ENCODE measurements around the gene GINS2.

DNA sequence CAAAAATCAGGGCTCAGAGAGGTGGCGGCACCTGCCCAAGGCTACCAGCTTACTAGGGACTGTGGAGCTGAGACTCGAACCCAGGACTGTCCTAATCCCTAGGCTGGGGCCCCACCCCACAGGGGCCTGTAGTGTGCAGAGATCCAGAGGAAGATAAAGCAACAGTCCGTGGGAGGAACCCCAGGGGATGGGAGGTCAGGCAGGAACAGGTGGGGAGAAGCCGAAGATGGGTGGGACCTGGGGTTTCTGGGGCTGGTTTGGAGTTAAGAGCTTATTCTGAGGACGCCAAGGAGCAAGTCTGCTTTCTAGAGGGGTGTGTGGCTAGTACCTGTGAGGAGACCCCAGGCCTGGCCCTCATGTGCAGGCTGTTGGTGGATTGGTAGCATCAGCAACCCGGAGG lies 47.2 kb upstream of the GINS2 start:
- TF ChIP-seq EZH2 (IDR thresholded peaks at IDR 0.05) = no peak
- TF ChIP-seq POLR2A (IDR thresholded peaks at IDR 0.05; ENCODE audit: borderline replicate concordance, extremely low read depth, insufficient read depth, insufficient read length) = no peak
- TF ChIP-seq, protein P1, sequence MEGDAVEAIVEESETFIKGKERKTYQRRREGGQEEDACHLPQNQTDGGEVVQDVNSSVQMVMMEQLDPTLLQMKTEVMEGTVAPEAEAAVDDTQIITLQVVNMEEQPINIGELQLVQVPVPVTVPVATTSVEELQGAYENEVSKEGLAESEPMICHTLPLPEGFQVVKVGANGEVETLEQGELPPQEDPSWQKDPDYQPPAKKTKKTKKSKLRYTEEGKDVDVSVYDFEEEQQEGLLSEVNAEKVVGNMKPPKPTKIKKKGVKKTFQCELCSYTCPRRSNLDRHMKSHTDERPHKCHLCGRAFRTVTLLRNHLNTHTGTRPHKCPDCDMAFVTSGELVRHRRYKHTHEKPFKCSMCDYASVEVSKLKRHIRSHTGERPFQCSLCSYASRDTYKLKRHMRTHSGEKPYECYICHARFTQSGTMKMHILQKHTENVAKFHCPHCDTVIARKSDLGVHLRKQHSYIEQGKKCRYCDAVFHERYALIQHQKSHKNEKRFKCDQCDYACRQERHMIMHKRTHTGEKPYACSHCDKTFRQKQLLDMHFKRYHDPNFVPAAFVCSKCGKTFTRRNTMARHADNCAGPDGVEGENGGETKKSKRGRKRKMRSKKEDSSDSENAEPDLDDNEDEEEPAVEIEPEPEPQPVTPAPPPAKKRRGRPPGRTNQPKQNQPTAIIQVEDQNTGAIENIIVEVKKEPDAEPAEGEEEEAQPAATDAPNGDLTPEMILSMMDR (IDR thresholded peaks at IDR 0.05 in 2 of 3, conservative IDR thresholded peaks at IDR 0.05 in 1 of 3; ENCODE audit: borderline replicate concordance in 1 of 3, insufficient read depth in 1 of 3, low read depth in 2 of 3, low read length in 2 of 3) = no peak
- TF ChIP-seq, protein P2, sequence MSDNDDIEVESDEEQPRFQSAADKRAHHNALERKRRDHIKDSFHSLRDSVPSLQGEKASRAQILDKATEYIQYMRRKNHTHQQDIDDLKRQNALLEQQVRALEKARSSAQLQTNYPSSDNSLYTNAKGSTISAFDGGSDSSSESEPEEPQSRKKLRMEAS (IDR thresholded peaks at IDR 0.05) = no peak
- TF ChIP-seq, protein P3, sequence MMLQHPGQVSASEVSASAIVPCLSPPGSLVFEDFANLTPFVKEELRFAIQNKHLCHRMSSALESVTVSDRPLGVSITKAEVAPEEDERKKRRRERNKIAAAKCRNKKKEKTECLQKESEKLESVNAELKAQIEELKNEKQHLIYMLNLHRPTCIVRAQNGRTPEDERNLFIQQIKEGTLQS (IDR thresholded peaks at IDR 0.05) = no peak
- no peak for TF ChIP-seq ZNF274 (IDR thresholded peaks at IDR 0.05; ENCODE audit: low read depth, low read length)
- TF ChIP-seq TCF7L2 (IDR thresholded peaks at IDR 0.05; ENCODE audit: borderline replicate concordance, extremely low read depth, insufficient read depth, insufficient read length) = no peak
- TF ChIP-seq POLR2AphosphoS5 (IDR thresholded peaks at IDR 0.05; ENCODE audit: low read depth, low read length) = no peak
- TF ChIP-seq SIN3A (IDR thresholded peaks at IDR 0.05; ENCODE audit: low read depth) = no peak
- no peak for TF ChIP-seq CEBPB (IDR thresholded peaks at IDR 0.05; ENCODE audit: low read depth)
- TF ChIP-seq FOSL1 (IDR thresholded peaks at IDR 0.05; ENCODE audit: low read depth) = no peak
- TF ChIP-seq JUND (IDR thresholded peaks at IDR 0.05) = no peak
- no peak for TF ChIP-seq CBX3 (IDR thresholded peaks at IDR 0.05; ENCODE audit: low read depth)
